Left ventricle myocardium inferior (tissue), 1 donor: Measurements from ENCODE around the gene HOXD1. TPM values are rescaled to one million over a fixed set of nuclear protein-coding genes. Genes with fewer than 3 reads are reported as not detected.

Source experiments
- DNase-seq: peaks from one replicate; pipeline ENCODE4 v3.0.0-alpha.2; 2020
- H3K27ac ChIP-seq: fragments of 200-600 bp; replicated peaks from 2 replicates; pipeline ENCODE4 v1.8.0; 2021
- H3K27me3 ChIP-seq: fragments of 200-600 bp; 2 replicates; pipeline ENCODE4 v1.8.0; 2021; ENCODE audit warnings: low read depth
- H3K36me3 ChIP-seq: fragments of 200-600 bp; 2 replicates; pipeline ENCODE4 v1.8.0; 2021
- H3K4me1 ChIP-seq: fragments of 200-600 bp; 2 replicates; pipeline ENCODE4 v1.8.0; 2021
- H3K4me3 ChIP-seq: fragments of 200-600 bp; 2 replicates; pipeline ENCODE4 v1.8.0; 2021; ENCODE audit warnings: mild to moderate bottlenecking, moderate library complexity
- H3K9me3 ChIP-seq: fragments of 200-600 bp; replicated peaks from 2 replicates; pipeline ENCODE4 v1.8.0; 2021
- intact Hi-C: fragments of 100-400 bp; cut with micrococcal nuclease; formaldehyde crosslinking; loops from one replicate; pipeline ENCODE4 v1.11.0; 2022
- total RNA-seq: library from RNA; stranded (reverse); fragmentation: NEBNext Ultra II Directional; extraction: Animal tissue kit (Norgen Biotek cat#: 25700); gene quantifications from one replicate; pipeline ENCODE4 v1.2.1, GENCODE V29; 2021
- TF ChIP-seq, protein P1 (sequence below): fragments of 200-600 bp; IDR thresholded peaks from 2 replicates; pipeline ENCODE4 v1.8.0; 2021; ENCODE audit warnings: antibody characterized with exemption, mild to moderate bottlenecking, borderline replicate concordance
- donor health status: DM: no; HTN: yes; CAD: no; lungs with severe emphysema.

HOXD1 gene
- total RNA-seq, 1 donor from 2014 or later: not detected

DNA sequence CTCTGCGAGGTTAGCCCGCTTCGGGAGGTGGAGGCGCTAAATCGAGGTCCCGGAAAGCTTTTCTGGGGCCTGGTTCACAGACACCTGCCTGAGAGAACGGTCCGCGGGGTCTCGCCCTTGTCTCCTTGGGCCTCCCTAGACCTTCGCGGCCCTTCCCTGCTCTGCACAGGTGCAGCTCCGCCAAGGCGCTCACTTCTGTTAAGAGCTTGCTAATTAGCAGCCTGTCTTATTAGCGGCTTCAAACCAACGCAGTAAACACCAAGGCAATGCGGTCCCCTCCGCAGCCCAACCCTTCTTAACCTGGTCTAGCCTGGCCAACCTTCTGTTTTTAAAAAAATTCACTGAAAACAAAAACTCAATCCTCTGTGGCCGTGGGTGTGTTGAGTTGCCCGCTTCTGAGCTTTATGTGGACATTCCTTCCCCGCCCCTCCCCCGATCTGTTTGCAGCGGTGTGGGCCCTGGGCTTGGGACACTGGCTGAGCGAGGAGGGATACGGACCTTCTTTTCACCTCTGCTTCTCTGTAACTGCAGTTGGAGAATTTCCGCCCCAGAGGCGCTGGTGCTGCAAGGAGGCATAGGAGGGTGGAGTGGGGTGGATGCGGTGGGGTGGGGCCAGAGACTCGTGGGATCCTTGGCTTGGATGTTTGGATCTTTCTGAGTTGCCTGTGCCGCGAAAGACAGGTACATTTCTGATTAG, 40.5 kb upstream of the HOXD1 start:
- Histone ChIP-seq H3K9me3 (no peaks in the 10 kb centered on the region), H3K4me1 (peaks cover 10% of the 10 kb centered on the region), H3K4me3 (no peak overlapping the region), H3K36me3 (no peaks in the 10 kb centered on the region), H3K27ac (no peak overlapping the region), H3K27me3 (peaks cover 100% of the 10 kb centered on the region)
- TF ChIP-seq, protein P1, sequence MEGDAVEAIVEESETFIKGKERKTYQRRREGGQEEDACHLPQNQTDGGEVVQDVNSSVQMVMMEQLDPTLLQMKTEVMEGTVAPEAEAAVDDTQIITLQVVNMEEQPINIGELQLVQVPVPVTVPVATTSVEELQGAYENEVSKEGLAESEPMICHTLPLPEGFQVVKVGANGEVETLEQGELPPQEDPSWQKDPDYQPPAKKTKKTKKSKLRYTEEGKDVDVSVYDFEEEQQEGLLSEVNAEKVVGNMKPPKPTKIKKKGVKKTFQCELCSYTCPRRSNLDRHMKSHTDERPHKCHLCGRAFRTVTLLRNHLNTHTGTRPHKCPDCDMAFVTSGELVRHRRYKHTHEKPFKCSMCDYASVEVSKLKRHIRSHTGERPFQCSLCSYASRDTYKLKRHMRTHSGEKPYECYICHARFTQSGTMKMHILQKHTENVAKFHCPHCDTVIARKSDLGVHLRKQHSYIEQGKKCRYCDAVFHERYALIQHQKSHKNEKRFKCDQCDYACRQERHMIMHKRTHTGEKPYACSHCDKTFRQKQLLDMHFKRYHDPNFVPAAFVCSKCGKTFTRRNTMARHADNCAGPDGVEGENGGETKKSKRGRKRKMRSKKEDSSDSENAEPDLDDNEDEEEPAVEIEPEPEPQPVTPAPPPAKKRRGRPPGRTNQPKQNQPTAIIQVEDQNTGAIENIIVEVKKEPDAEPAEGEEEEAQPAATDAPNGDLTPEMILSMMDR: no peak
- intact Hi-C loops: no loop called here
- DNase-seq: no peak

DNA sequence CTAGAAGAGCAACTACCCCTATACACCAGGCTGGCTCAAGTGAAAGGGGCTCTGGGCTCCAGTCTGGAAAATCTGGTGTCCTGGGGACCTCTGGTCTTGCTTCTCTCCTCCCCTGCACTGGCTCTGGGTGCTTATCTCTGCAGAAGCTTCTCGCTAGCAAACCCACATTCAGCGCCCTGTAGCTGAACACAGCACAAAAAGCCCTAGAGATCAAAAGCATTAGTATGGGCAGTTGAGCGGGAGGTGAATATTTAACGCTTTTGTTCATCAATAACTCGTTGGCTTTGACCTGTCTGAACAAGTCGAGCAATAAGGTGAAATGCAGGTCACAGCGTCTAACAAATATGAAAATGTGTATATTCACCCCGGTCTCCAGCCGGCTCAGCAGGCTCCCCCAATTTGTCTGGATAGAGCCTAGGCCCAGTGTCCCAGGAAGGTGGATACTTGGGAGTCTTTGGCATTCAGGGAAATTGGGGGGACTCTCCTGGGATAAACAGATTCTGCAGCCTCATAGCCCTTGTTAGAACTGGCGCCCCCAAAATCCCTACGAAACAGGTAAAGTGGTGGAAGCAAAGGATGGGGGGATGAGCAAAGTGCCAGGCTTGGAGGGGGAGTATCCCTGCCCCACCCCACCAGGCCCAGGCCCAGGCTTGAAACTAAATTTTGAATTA, 39.6 kb upstream of the HOXD1 start:
- peaks cover 100% of the 10 kb centered on the region for H3K27me3 ChIP-seq
- peaks cover 10% of the 10 kb centered on the region for H3K4me1 ChIP-seq
- intact Hi-C loops: no loop called here
- no peaks in the 10 kb centered on the region for H3K9me3 ChIP-seq
- no peaks in the 10 kb centered on the region for H3K36me3 ChIP-seq
- TF ChIP-seq, protein P1: no peak
- no peak for DNase-seq
- no peak overlapping the region for H3K4me3 ChIP-seq
- H3K27ac ChIP-seq: no peak overlapping the region

DNA sequence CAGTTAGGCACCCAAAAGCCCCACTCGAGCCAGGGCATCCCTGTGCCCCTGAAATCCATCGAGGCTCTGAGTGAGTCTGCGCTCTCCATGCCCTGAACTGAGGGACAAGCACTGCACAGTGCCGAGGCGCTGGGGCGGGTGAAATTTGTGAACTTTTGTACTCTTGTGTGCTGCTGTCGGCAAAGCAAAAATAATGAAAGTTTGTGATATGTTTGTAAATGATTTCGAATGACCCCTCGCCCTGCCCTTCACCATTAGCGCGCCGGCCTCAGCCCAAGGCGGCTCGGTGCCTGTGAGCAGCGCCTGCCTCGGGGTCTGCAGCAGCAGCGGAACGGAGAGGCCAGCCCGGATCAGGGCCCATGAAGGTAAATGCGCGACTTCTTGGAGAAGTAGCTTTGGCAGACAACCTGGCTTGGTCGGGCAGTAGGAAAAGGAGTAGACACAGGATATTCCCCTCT, 39.0 kb upstream of the HOXD1 start:
- Histone ChIP-seq H3K4me1 (peaks cover 10% of the 10 kb centered on the region), H3K27ac (no peak overlapping the region), H3K36me3 (no peaks in the 10 kb centered on the region), H3K4me3 (no peak overlapping the region), H3K27me3 (peaks cover 100% of the 10 kb centered on the region), H3K9me3 (no peaks in the 10 kb centered on the region)
- intact Hi-C loops: no loop called here
- no peak for DNase-seq
- TF ChIP-seq, protein P1: no peak

DNA sequence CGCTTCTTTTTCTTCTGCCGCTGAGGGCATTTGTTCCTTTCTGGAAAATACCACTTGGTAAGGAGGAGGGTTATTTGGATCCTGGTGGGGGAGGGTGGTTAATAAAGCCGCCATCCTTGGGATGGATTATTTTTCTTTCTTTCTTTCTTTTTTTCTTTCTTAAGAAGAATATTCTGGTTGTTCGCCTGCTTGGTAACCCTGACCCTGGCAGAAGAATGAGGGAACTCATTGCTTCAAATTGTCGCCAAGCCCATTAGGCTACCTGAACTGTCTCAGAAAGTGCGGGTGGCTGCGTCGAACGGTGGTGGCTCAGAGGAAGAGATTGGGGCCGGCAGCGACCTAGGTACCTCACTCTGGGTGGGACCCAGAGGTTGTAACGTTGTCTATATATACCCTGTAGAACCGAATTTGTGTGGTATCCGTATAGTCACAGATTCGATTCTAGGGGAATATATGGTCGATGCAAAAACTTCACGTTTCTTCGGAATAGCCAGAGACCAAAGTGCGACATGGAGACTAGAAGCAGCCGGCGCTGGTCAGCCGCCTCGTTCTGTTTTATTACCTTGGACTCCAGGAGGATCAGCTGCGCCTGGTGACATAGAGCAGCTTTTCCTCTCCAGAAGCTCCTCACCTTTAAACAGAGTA, 38.4 kb upstream of the HOXD1 start:
- DNase-seq: no peak
- peaks cover 100% of the 10 kb centered on the region for H3K27me3 ChIP-seq
- TF ChIP-seq, protein P1: no peak
- no peak overlapping the region for H3K27ac ChIP-seq
- H3K9me3 ChIP-seq: no peaks in the 10 kb centered on the region
- H3K4me1 ChIP-seq: peaks cover 10% of the 10 kb centered on the region
- H3K36me3 ChIP-seq: no peaks in the 10 kb centered on the region
- H3K4me3 ChIP-seq: no peak overlapping the region
- intact Hi-C loops: no loop called here

DNA sequence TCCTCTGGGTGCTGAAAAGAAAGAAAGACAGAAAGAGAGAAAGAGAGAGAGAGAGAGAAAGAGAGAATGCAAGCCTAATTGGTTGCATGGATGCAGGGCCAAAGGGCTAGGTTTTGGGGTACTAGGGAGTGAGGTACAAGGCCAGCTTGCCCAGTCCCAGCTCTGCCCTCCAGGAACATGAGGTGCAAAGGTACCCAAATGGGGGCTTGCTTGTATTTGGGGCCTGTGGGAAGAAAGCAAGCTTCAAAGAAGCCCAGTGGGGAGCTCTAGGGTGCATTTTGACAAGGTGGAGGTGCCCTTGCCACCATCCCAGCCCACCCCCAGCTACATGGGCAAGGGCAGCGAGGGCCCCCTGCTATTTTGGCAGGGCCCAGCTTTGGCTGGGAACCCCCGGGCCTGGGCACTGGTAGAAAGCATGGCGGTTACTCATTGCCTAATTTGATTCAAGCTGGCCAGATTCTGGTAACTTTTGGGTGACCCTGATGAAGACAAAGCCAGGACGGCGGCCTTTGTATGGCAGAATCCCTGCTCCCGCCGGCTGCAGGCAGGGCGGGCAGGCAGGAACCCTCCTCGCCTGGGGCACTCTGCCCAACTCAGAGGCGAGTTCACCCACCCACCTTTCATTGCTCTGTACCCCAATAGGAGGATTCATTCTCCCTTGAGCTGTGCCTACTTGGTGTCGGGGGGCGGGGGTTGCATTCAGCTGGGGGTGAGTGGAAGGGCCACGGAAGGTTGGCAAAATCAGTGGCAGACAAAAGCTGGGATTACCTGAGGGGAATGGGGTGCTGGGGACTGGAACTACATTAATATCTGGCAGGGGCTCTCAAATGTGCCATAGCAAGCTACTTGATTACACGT, 37.7 kb upstream of the HOXD1 start:
- peaks cover 10% of the 10 kb centered on the region for H3K4me1 ChIP-seq
- H3K36me3 ChIP-seq: no peaks in the 10 kb centered on the region
- H3K9me3 ChIP-seq: no peaks in the 10 kb centered on the region
- H3K27ac ChIP-seq: no peak overlapping the region
- H3K27me3 ChIP-seq: peaks cover 100% of the 10 kb centered on the region
- TF ChIP-seq, protein P1: no peak
- H3K4me3 ChIP-seq: no peak overlapping the region
- no peak for DNase-seq
- intact Hi-C loops: no loop called here
